Pons (tissue), 1 donor: Measurements from ENCODE around the gene TLE1.
"Not testable (repeated sequence)": the region's sequence is repeated elsewhere in the genome, so short reads cannot be mapped to it uniquely, and the experiment has no call there.

ENCODE experiments used
- DNase-seq: peaks from one replicate; pipeline ENCODE4 v3.0.0-alpha.2; 2016; ENCODE audit warnings: low spot score

The TLE1 gene

GRCh38 chr9:81601639-81602623, 87.4 kb downstream of the TLE1 start:
- no peak for DNase-seq

DNA sequence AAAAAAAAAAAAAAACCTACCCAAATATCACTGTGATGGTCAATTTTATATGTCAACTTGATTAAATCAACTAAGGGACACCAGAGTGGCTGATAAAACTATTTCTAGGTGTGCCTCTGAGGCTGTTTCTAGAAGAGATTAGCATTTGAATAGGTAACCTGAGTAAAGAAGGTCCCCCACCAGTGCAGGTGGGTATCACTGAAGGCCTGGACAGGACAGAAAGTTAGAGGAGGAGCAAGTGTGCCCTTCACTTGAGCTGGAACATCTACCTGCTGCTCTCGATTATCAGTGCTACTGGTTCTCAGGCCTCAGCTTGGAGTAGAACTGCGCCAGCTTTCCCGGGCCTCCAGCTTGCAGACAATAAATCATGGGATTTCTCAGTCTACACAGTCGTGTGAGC, 88.7 kb downstream of the TLE1 start:
- DNase-seq, result no peak

GRCh38 chr9:81599837-81600236, 89.5 kb downstream of the TLE1 start:
- DNase-seq, result peak; percentile 28

- no peak for DNase-seq
Measured at GRCh38 chr9:81598811-81599210, 90.5 kb downstream of the TLE1 start.

DNA sequence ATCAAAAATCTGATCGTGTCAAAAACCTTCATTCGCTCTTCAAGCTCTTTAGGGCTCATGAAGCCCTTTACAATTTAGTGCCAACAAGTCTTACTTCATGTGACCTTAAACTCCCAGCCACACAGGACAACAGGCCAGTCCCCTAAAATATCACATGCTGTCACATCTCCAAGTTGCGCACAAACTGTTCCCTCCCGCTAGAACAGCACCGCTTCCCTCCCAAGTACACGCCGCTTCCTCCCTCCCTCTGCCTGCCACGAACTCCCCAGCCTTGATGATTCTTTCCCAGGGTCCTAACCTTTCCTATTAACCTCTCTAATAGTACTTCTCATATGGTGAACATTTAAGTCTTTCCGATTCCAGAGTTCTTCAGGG, 91.2 kb downstream of the TLE1 start:
- no peak for DNase-seq

DNA sequence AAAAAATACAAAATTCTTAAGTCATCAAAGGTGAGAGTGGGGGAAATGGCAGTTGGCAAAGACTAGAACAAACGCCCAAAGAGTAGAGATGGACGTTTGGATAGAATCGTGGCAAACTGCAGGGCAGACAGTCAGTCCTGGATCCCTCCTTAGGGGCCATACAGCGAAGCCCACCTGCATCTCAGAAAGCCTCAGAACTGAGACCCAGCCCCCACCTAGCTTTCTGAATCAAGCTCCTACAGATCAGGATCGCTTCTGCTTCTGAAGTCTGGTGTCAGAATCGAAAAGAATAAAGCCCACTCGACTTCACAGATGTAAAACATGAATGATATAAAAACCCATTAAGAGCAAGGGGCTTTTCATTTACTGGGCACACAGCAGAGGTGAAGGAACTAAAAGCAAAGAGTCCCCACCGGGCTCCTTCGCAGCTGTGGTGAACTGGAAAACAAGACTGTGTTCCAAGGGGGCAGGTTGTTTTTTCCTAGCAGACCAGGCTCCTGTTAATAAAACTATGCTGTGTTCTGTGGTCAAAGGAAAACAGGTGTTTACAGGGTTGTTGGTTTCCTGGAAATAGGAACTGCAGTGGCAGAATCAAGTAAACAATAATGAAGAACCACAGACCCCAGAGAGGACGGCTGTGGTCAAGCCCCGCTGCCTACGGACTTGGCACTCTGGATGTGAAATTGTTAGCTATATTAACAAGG, 91.8 kb downstream of the TLE1 start:
- no peak for DNase-seq

DNA sequence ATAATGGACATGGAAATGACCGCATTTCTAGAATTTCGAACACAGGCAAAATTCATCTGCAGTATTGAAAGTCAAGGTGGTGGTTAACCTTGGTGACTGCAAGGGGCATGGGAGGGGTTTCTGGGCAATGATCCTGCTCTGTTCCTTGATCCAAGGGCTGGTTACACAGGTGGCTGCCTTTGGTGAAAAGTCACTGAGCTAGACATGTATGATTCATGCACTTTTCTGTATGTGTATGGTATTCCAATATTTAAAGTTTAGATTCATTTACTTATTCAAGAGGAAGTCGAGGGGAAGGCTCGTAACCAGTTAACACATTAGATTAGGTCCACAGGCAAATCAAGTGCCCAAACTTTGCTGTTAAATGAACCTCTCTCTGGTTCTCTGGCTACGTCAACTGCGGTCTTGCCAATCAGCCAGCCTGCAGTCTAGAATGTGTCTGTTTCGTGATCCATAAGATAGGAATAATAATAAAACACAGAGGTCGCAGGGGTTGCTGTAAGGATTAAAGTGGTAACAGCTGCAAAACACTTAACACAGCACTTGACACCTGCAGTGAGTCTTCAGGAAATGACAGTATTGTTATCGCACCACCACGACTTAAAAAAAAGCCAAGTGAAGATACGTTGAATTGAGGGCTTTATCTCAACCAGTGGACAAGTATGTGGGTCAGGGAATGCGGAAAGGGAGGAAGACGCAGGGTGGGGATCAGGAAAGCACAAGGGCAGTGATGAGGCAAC, 92.5 kb downstream of the TLE1 start:
- DNase-seq, result no peak

DNA sequence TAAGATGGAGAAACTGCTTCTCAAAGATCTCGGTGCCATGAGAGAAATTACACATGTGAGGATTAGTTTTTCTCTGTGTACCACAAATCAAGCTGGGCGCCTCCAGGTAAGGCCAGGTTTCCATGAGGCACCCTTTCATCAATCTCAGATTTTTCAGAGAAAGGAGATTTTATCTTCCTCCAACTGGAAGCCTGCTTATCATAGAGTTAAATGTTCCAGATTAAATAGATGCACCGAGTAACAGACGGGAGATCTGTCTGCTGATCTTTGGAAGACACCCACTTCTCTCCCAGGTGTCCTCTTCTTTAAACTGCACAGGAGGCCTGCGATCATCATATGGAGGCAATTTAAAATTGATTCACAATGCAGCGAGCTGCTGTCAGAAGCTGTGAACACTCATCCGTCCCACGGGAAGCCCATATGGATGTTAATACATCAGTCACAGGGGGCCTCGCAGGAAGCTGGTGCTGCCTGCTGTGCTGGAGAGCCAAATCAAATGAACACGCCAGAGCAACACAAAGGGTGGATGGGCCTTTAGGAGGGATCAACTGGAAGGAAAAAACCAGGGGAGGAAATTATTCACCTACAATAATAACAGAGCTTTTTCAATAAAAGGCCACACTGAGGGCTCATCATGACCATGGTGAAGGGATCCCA, 93.3 kb downstream of the TLE1 start:
- DNase-seq, result no peak

- not testable (repeated sequence) for DNase-seq
Measured at GRCh38 chr9:81595293-81595692, 94.1 kb downstream of the TLE1 start.

DNA sequence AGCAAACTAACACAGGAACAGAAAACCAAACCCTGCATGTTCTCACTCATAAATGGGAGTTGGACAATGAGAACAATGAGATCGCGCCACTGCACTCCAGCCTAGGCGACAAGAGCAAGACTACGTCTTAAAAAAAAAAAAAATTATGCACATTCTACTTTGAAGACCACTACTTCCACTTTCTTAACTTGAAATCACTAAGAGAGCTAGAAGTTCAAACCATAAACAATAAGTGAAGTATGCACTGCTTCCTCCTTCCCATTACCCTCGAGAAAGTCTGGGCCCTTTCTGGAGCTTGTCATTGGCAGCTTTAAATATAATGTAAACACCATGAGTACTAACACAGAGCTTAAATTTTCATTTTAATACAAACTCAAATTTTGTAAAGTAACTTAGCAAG, 94.9 kb downstream of the TLE1 start:
- no peak for DNase-seq

DNA sequence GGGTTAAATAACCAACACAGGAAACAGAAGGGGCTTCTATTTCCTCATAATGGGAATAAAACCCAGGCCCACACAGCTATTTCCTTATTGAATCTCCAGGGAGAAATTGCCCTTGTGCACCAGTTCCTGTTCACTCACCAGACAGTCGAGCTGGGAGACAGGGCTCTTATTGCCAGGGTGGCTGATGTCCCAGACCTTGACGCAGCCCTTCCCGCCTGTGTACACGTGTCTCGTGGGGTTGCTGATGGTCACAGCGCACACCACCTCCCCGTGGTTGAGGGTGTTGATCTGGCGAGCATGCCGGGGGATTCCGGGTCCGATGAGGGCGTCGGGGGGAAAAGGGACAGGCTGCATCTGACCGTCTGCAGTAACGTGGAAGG, 96.5 kb downstream of the TLE1 start:
- DNase-seq, result peak; percentile 47

DNA sequence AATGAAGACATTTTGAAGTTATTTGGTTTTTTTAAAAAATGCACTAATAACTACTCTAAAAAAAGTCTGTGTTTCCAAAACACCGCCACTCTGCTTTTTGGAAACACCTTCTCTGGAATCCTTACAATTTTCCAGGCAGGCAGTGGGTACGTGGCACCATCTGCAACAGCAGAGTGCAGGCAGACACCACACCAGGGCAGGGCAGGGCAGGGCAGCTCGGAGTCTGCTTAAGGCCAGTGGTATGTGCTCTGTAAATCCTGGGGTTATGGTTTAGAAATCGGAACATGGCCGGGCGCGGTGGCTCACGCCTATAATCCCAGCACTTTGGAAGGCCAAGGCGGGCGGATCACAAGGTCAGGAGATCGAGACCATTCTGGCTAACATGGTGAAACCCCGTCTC, 97.6 kb downstream of the TLE1 start:
- DNase-seq, result no peak

GRCh38 chr9:81590688-81591087, 98.7 kb downstream of the TLE1 start:
- DNase-seq, result no peak

GRCh38 chr9:81589819-81590218, 99.5 kb downstream of the TLE1 start:
- DNase-seq, result no peak

DNA sequence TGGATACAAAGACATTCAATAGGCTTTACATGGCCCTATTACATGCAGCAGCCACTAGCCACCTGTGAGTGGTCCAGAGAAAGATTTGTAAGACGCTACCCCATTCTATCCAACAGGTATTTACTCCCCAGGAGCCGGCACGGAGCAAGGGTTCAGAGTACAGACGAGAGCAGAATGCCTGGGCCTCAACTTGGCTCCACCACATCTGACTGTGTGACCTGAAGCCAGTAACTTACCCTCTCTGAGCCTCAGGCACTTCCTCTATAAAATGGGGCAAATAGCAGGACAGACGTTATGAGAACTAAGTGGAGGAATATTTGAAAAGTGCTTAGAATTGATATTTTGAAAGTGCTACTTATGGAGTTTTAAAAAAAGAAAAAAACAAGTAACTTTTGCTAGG, 100.0 kb downstream of the TLE1 start:
- no peak for DNase-seq

GRCh38 chr9:81588148-81588871, 101.0 kb downstream of the TLE1 start:
- no peak for DNase-seq

GRCh38 chr9:81586786-81587185, 102.6 kb downstream of the TLE1 start:
- no peak for DNase-seq

GRCh38 chr9:81585191-81585763, 104.1 kb downstream of the TLE1 start:
- no peak for DNase-seq

DNA sequence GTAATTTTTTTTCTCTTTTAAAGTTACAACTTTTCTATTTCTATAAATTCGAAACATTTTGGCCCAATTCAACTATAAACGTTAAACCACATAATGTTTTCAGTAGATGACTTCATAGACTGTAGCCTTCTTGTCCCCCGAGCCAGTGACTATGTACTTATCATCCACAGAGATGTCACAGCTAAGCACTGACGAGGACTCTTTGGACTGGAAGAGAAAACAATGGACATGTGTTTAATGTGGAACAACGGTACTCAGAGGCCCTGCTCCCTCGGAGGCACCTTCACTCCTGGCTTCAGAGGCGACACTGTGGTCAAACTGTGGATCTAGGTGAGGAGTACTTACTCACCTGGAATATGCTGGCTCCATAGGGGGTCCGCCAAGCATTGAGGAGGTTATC, 105.2 kb downstream of the TLE1 start:
- DNase-seq, result peak; percentile 37

DNA sequence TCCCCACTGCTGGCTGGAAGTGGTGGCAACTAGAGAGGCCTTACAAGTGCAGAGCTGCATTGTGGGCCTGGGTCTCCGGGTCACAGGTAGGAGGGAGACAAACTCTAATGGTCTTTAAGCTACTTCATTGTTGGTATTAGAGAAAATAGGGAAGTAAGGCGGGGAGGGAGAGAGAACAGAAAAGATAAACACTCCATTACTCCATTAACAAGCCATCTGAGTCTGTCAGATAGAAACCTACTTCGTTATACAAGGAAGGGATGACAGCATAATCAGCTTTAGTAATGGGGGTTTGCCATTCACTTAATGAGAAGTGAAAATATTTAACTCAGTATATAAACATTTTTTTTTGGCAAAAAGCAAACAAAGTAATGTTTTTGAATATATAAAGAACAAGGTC, 107.4 kb downstream of the TLE1 start:
- no peak for DNase-seq

GRCh38 chr9:81579381-81579780, 110.0 kb downstream of the TLE1 start:
- DNase-seq, result no peak
